NCI-H2107 treated with DMSO at 0.1 percent for 48 hours (cell line): ENCODE measurements around the gene TMEM191C.
"Not testable (repeated sequence)": the region's sequence is repeated elsewhere in the genome, so short reads cannot be mapped to it uniquely, and the experiment has no call there.

Source experiments
- DNase-seq: peaks from one replicate; lab custom pipeline; 2025; ENCODE audit not compliant: unreplicated experiment; lab: John Stamatoyannopoulos, UW

TMEM191C gene

DNA sequence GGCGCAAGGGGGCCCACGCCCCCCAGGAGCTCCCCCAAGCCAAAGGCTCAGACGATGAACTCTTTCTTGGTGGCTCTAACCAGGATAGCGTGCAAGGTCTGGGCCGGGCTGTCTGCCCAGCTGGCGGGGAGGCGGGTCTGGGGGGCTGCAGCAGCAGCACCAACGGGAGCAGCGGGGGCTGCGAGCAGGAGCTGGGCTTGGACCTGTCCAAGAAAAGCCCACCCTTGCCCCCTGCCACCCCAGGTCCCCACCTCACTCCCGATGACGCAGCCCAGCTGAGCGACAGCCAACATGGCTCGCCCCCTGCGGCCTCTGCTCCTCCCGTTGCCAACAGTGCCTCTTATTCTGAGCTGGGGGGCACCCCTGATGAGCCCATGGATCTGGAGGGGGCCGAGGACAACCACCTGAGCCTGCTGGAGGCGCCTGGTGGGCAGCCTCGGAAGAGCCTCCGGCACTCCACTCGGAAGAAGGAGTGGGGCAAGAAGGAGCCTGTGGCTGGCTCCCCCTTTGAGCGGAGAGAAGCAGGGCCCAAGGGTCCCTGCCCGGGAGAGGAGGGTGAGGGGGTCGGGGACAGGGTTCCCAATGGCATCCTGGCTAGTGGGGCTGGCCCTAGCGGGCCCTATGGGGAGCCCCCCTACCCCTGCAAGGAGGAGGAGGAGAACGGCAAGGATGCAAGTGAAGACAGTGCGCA lies 21.6 kb upstream of the TMEM191C start:
- no peak for DNase-seq

DNA sequence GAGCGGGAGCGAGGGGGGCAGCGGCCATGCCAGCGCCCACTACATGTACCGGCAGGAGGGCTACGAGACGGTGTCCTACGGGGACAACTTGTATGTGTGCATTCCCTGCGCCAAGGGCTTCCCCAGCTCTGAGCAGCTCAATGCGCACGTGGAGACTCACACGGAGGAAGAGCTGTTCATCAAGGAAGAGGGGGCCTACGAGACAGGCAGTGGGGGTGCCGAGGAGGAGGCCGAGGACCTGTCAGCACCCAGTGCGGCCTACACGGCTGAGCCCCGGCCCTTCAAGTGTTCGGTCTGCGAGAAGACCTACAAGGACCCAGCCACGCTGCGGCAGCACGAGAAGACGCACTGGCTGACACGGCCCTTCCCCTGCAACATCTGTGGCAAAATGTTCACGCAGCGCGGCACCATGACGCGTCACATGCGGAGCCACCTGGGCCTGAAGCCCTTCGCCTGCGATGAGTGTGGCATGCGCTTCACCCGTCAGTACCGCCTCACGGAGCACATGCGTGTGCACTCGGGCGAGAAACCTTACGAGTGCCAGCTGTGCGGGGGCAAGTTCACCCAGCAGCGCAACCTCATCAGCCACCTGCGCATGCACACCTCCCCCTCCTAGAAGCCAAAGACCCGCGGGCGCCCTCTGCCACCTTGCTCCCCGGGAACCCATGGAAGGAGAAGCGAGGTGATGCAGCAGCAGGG lies 20.9 kb upstream of the TMEM191C start:
- DNase-seq, result no peak

DNA sequence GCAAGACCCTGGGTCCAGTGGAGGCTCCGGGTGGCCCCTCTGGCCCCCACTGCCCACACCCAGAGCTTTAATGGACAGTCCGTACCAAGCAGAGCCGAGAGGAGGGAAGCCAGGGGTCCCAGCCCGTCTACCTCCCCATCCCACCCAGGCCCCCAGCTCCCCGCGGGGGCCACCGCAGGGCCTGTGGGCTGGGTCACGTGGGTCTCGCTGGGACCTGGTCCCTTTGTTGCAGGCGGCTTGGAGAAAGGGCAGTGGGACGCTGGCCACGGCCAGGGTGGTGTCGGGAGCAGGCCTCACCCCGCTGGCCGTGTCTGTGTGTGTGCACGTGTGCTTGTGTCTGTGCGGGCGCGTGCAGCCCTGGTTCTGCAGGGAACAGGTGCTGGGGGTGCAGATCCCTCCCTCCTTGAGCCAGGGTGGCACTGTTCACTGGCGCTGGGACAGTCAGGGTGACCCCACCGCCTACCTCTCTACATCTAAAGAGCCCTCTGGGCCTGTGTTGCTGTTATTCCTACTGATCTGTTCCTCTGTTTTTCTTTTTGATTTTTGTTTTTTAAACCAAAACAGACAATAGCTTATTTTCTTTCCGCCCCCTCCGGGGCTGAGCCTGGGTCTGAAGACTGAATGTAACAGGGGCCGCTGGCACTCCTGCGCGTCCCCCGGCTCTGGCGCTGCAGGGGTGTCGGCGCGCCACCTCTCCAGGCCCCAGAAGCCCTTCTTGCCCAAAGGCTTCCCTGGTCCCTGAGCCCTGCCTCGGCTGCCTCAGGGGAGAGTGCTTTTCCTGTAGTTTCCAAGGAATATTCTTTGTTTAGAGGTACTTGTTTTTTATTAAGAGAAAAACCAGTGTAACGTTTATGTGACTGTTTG lies 20.1 kb upstream of the TMEM191C start:
- no peak for DNase-seq

DNA sequence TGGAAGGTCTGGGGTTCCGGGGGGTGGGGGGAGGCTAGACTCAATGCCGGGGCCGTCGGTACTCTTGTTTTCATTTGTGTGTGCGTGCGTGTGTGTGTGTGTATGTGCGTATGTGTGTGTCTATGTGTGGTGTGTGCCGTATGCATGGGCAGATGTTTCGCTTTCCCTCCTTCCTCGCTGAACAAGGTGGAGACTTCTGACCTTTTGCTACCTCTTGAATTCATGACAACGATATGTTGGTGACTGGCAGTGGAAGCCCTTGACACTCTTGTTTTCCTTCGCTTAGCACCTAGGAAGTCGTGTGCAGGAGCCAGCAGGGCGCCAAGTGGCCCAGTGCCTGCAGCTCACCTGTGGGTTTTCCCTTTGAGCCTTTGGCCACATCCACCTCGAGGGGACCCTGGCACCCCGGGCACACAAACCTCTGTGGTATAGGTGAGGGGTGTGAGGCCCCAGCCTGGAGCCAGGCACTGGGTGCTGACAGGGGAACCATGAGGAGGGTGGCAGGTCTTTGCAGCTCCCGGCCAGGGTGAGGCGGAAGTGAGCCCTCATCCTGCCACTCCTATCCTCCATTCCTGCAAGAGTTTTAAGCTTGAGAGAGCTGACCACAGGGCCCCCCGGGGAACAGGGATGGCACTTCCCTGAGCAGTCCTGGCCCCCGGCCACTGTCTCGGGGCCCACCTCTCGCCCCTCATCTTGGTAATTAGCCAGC lies 19.3 kb upstream of the TMEM191C start:
- DNase-seq, result no peak

DNA sequence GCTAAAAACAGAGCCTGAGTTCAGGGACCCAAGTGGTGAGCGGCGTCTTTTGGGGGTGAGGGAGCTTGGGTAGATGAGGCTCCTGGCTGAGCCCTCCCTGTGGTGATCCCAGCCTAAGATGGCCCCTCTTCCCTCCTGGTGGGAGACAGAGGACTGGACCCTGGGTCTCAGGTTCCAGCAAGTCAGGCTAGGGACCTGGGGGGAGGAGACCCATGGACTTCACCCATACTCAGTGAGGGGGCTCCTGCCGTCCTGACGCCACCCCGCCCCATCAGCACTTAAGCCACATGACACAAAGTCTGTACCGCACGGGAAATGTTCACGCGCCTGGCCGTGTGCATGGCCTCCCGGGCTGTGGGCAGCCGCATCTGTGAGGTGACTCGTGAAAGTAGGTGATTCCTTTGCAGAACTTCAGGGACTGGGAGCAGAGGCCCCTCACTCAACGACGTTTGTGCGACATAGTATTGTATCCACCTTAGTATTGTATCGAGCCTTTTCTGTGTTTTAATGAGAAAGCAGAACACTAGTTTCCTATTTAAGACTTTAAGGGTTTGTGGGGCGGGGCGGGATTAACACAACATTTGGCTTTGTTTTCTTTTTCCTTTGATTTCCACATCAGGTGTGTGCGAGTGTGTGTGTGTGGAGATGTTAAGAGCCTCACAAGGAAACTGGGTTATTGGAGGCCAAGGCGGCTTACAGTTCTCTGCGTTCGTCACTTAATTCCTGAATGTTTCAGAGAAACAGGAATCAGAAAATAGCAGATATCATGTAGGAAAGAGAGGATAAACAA lies 18.4 kb upstream of the TMEM191C start:
- DNase-seq, result no peak

DNA sequence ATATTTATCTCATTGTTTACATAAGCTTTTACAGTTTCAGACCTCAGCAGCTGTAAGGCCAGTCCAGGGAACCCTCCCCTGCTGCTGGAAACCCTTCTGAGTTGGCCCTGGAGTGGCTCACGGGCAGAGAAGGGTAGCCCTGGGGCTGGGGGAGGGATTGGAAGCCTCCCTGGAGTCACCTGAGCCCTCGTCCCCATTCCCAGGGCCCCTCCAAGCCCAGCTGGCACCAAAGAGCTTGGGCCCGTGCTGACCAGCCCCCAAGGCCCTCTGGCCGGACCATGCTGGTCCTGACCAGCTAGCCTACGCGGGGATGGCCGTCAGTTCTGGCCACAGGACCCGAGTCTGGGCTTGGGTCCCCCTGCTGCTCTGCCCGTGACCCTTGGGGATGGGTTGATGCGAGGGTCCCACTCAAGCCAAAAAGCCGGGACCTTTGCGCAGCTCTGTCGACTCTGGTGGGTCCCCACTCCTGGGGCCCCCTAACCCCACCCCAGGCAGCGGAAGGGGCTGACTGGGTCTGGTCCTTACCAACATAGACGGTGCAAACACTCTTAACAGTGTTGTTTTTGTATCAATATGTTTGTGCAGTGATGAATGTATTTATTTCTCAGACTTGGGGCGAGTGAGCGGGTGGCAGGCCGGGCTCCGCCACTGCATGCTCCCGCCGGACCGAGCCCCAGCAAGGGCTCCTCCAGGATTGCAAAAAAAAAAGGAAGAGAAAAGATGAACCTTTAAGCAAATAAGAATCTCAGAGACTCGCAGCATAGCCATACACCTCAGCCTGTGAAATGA lies 17.5 kb upstream of the TMEM191C start:
- DNase-seq, result no peak

DNA sequence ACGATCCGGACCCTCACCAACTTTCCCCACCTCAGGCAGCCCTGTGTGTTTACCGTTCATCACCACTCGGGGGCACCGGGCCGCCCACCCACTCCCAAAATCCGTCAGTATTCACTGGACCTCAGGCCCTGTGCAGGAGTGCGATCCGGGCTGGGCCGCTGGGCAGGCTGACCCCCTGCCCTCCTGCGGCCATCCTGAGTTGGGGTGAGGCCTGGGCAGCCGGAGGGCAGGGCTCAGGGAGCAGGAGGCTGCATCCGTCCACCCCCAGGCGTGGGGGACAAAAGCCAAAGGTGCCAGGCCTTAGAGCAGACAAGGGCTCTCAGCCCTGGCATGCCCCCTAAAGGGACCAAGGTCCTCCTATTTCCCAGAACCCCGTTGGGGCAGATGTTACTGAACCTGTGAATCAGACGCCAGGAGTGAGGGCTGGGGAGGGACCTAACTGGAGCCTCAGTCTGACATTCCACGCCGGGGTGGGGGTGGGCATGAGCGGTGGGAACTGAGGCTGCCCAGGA lies 16.8 kb upstream of the TMEM191C start:
- no peak for DNase-seq

DNA sequence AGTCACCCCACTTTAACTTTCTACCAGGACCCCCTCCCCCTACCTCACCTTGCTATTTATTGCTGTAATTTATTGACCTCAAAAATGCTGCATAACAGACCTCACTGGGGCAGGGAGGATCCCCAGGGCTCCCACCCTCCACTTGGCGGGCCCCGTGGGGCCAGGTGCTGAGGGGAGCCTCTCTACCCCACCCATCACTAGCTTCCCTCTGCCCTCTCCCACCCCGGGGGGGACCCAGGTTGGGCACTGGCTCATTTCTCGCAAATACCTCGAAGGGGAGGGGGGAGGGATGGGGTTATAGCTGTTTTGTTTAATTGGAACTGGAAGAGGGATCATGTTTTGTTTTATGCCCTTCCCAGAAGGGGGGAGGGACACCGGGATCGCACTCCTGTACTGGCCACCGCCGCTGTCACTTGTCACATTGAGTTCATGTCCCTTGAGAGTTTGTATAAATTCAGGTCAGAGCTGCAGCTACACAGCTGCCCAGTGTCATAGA lies 16.3 kb upstream of the TMEM191C start:
- no peak for DNase-seq

DNA sequence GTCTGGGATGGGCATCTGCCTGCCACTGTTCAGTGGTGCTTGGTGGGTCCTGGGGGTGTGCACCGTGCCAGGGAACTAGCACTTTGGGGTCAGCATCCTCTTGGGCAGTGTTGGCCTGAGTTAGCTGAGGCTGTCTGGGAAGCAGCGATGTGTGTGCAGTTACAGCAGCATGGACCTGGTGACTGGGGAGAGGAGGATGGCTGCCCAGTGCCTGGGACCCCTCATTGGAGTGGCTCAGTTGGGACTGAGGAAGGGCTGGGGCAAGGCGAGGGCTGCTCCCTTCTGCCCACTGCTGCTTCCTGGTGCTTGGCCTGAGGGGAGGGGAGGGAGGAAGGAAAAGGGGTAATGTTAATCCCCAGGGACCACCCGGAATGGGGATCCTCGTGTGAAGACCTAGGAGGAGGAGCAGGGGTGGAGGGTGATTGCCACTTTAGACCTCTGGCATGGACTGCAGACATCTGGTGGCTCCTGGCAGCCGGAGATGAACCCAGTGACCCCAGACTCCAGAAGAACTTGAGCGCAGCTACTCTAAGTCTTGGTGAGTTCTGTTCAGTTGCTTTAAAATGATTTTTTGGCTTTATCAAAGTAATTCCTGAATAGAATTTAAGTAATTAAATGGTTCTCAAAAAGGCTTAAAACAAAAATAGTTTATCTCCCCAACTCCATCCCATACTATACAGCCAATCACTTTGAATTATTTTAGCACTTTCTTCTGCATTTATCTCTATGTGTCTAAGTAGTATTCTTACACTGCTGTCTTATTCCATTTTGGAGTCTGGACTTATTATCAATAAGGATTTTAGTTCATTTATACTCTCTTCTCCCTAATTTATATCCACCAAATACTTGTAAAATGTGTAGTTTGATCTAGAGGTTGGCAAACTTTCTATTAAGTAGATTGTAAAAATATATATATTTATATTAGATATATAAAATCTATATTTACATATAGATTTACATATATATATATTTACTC lies 15.4 kb upstream of the TMEM191C start:
- no peak for DNase-seq

DNA sequence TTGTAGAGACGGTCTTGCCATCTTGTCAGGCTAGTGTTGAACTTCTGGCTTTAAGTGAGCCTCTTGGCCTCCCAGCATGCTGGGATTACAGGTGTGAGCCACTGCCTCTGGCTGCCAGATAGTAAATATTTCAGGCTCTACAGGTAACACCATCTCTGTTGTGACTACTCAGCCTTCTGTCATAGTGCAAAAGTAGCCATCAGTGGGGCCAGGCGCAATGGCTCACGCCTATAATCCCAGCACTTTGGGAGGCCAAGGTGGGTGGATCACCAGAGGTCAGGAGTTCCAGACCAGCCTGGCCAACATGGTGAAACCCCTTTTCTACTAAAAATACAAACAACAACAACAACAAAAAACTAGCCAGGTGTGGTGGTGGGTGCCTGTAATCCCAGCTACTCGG lies 14.5 kb upstream of the TMEM191C start:
- not testable (repeated sequence) for DNase-seq

DNA sequence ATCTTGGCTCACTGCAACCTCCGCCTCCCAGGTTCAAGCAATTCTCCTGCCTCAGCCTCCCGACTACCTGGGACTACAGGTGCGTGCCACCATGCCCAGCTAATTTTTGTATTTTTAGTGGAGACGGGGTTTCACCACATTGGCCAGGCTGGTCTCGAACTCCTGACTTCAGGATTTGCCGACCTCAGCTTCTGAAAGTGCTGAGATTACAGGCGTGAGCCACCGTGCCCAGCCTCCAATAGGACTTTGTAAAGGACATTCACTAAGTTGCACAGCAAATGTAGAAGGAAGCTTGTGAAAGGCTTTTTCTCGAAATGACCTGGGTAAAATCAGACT lies 12.2 kb upstream of the TMEM191C start:
- not testable (repeated sequence) for DNase-seq

DNA sequence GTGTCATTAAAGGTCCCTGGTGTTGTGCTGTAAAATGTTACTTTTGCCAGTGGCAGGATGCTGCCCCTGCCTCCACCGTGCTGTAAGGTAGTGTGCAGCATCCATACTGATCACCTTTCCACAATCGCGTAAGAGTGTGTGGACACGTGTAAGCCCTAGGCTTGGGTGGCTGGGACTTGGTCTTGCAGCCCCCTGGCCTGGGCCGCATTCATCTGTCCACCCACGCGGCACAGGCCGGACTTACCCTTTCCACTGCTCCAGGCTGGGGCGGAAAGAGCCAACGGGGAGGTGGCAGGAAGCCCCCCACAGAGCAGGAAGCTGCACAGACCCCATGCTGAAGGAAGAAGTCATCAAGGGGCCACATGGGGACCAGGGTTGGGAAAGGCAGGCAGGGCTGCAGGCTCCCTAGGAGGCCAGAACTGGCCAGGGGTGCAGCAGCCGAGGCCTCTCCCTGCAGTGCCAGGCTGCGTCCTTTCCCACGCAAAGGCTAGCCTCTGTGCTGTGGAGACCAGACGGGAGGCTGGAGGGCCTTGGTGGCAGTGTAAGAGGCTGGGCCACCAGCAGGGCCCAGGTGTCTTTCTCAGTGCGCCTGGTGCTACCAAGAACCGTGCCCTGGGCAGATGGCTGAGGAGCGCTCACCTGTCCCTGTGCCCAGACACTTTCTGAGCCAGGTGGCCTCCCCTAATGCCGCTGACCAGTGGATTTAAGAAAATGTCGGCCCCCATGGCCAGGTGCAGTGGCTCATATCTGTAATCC lies 11.7 kb upstream of the TMEM191C start:
- DNase-seq, result no peak

DNA sequence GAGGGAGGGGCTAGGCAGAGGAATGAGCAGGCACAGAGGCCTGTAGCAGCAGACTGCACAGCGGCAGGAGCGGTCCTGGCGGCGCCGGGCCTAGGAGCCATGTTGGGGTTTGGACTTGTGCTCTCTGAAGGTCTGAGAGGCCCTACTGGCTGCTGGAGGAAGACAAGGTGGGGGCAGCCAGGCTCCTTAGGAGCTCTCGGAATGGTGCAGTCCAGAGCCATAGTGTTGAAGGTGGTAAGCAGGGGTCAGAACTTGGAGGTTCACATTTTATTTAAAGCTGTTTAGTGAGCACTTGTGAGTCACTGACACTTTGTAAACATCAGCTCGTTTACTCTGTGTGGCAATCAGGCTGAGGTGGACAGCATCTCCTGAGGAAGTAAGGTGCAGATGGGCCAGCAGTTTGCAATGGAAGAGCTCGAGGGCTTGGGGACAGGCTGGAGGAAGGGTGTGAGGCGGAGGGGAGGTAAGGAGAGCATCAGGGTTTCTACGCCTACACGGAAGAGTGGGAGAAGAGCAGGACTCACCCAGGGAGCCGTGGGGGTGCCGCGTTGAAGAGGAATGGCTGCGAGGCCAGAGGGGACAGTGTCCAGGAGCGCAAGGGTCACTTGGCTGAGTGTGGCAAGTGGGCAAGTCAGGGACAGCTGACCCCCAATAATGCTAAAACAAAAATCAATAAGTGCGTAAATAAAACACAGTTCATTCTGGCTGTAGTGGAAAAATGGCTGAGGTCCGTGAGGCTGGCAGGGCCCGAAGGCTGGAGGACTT lies 10.0 kb upstream of the TMEM191C start:
- no peak for DNase-seq

DNA sequence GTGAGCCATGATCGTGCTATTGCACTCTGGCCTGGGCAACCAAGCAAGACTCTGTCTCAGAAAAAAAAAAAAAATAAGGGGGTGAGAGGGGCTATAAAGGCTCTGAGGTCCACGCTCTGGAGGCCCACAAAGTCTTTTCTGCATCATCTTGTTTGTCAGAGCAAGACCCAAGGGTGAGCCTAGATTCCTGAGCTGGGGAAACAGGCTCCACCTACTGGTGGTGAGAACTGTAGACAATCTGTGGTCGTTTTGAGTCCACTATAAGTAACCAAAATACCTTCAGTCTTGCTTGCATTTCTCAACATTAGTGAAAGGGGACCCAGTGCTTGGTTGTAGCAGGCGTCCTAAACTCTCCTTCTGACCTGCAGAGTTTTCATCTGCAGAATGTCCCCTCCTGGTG lies 4.5 kb upstream of the TMEM191C start:
- DNase-seq, result not testable (repeated sequence)

DNA sequence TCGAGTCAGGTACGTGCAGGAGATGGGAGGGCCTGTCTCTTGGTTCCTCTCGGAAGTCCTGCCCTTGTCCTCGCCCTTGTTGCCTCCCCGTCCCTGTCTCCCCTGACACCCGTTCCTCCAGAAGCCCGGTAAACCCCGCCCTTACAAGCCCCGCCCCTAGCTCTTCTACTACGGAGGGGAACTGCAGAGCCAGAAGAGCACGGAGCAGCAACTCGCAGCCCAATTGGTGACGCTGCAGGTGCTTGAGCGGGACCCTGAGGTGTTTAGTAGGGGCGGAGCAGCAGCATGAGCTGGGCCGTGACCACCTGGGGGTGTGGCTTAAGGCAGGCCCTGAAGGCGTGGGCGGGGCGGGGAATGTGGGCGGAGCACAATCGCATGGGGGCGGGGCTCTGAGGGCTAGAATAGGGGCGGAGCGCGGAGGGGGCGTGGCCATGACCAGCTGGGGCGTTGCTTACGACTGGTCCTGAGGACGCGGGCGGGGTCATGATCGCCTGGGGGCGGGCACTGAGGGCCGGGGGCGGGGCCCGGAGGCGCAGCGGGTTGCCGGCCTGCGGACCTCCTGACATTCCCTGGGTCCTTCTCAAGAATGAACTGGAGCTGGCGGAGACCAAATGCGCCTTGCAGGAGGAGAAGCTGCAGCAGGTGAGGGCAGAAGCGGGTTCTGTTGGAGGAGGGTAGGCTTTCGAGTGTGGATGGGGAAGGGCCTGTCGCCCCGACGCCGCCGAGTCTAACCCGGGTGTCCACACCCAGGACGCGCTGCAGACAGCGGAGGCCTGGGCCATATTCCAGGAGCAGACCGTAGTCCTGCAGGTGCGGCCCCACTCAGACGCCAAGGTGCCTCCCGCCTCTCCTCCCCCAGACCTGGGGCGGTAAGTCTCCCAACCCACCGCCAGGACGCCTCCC lies 1.3 kb downstream of the TMEM191C start:
- not testable (repeated sequence) for DNase-seq
